Ascending aorta (tissue), 2 donors: ENCODE data around the gene NLRC5. TPM values are rescaled to one million over a fixed set of nuclear protein-coding genes. Genes with fewer than 3 reads are reported as not detected.
"Not testable (repeated sequence)": the region's sequence is repeated elsewhere in the genome, so short reads cannot be mapped to it uniquely, and the experiment has no call there.

Experiments
- DNase-seq, 2 donors: peaks; one replicate each; pipeline ENCODE4 v3.0.0-alpha.2; 2019; ENCODE audit warnings: low spot score in 2 of 2
- H3K27ac ChIP-seq, 2 donors: fragments of 200-600 bp; sonication (generic); one replicate each; pipeline ENCODE4 v1.5.1; 2016 to 2017; ENCODE audit warnings: mild to moderate bottlenecking in 1 of 2
- H3K27me3 ChIP-seq: fragments of 200-600 bp; sonication (generic); one replicate; pipeline ENCODE4 v1.5.1; 2017
- H3K36me3 ChIP-seq, 2 donors: fragments of 200-600 bp; sonication (generic); one replicate each; pipeline ENCODE4 v1.5.1; 2016
- H3K4me1 ChIP-seq, 2 donors: fragments of 200-600 bp; sonication (generic); one replicate each; pipeline ENCODE4 v1.5.1; 2016 to 2017; ENCODE audit warnings: mild to moderate bottlenecking in 1 of 2
- H3K4me3 ChIP-seq, 2 donors: fragments of 200-600 bp; sonication (generic); one replicate each; pipeline ENCODE4 v1.5.1; 2016 to 2017; ENCODE audit warnings: mild to moderate bottlenecking in 1 of 2
- H3K9me3 ChIP-seq, 2 donors: fragments of 200-600 bp; sonication (generic); one replicate each; pipeline ENCODE4 v1.5.1; 2016
- CTCF ChIP-seq, 3 experiments: fragments of 200-600 bp in 2 of 3; fragments of 450-650 bp in 1 of 3; sonication (generic) in 2 of 3; IDR thresholded peaks; one replicate each; pipeline ENCODE4 v1.5.1; 2016 to 2019; ENCODE audit warnings: antibody characterized with exemption in 3 of 3, mild to moderate bottlenecking in 1 of 3, moderate library complexity in 1 of 3
- intact Hi-C: fragments of 100-400 bp; cut with DNase I; formaldehyde crosslinking; loops from one replicate; pipeline ENCODE4 v1.15.1; 2023
- total RNA-seq: library from RNA; depleted of rRNA; stranded (reverse); fragments of >200 nt; gene quantifications from one replicate; pipeline ENCODE4 v1.1.0, GENCODE V29; 2016

The NLRC5 gene
- total RNA-seq, 1 donor from 2014 or later, result 46.7 TPM

GRCh38 chr16:57000271-57001025 is 11.1 kb downstream of the NLRC5 start:
- Histone ChIP-seq H3K27me3 (no peaks in the 10 kb centered on the region), H3K4me1 (peaks cover 0 to 13% of the 10 kb centered on the region in 2 donors), H3K36me3 (no peaks in the 10 kb centered on the region), H3K4me3 (no peak overlapping the region), H3K27ac (peak overlapping the region; percentile 78 to 82), H3K9me3 (no peaks in the 10 kb centered on the region)
- no peak for TF ChIP-seq CTCF (IDR thresholded peaks at IDR 0.05)
- intact Hi-C loops, result no loop called here
- DNase-seq, result peak; percentile 31 to 91

- intact Hi-C loops, result no loop called here
- H3K4me3 ChIP-seq, result no peak overlapping the region
- no peaks in the 10 kb centered on the region for H3K27me3 ChIP-seq
- H3K36me3 ChIP-seq, result no peaks in the 10 kb centered on the region
- H3K9me3 ChIP-seq, result no peaks in the 10 kb centered on the region
- peaks cover 0 to 13% of the 10 kb centered on the region in 2 donors for H3K4me1 ChIP-seq
- DNase-seq, result no peak
- H3K27ac ChIP-seq, result peak overlapping the region; percentile 38 to 57
- TF ChIP-seq CTCF (IDR thresholded peaks at IDR 0.05), result no peak
Observed at GRCh38 chr16:57001026-57001679, 11.8 kb downstream of the NLRC5 start.

GRCh38 chr16:57003439-57004386 is 14.4 kb downstream of the NLRC5 start:
- no peak for TF ChIP-seq CTCF (IDR thresholded peaks at IDR 0.05)
- H3K27ac ChIP-seq, result no peak overlapping the region
- no peak overlapping the region for H3K4me3 ChIP-seq
- intact Hi-C loops, result no loop called here
- peaks cover 0 to 13% of the 10 kb centered on the region in 2 donors for H3K4me1 ChIP-seq
- no peaks in the 10 kb centered on the region for H3K9me3 ChIP-seq
- no peak for DNase-seq
- no peaks in the 10 kb centered on the region for H3K36me3 ChIP-seq
- H3K27me3 ChIP-seq, result no peaks in the 10 kb centered on the region

GRCh38 chr16:57004387-57005250 is 15.3 kb downstream of the NLRC5 start:
- TF ChIP-seq CTCF (IDR thresholded peaks at IDR 0.05), result no peak
- no peak for DNase-seq
- Histone ChIP-seq H3K27ac (no peak overlapping the region), H3K27me3 (no peaks in the 10 kb centered on the region), H3K36me3 (no peaks in the 10 kb centered on the region), H3K9me3 (no peaks in the 10 kb centered on the region), H3K4me3 (no peak overlapping the region), H3K4me1 (peaks cover 0 to 9% of the 10 kb centered on the region in 2 donors)
- intact Hi-C loops, result no loop called here

- H3K27me3 ChIP-seq, H3K27ac ChIP-seq, H3K9me3 ChIP-seq, H3K4me3 ChIP-seq, intact Hi-C loops, H3K4me1 ChIP-seq, DNase-seq, H3K36me3 ChIP-seq: not testable (repeated sequence)
Observed at GRCh38 chr16:57005597-57005996, 16.2 kb downstream of the NLRC5 start.
